GM12878 (cell line): ENCODE measurements around the gene TP53RK.

Source experiments
- CTCF ChIP-seq, 3 experiments: IDR thresholded peaks in 2 of 3; conservative IDR thresholded peaks in 1 of 3; 2 replicates each; pipeline ENCODE4 v1.5.1; 2011; ENCODE audit warnings: low read depth in 3 of 3, low read length in 3 of 3, mild to moderate bottlenecking in 3 of 3, control low read depth in 2 of 3, moderate library complexity in 2 of 3, inconsistent platforms in 1 of 3, mixed read lengths in 1 of 3; ENCODE audit not compliant: control insufficient read depth in 2 of 3, insufficient read depth in 1 of 3; ENCODE audit errors: extremely low read depth in 1 of 3
- ETV6 ChIP-seq, 2 experiments: fragments of 450-650 bp in 1 of 2; IDR thresholded peaks in 1 of 2; conservative IDR thresholded peaks in 1 of 2; 2 replicates each; pipeline ENCODE4 v1.6.1; 2014; ENCODE audit warnings: antibody characterized with exemption in 1 of 2, borderline replicate concordance in 1 of 2, low read depth in 1 of 2, mild to moderate bottlenecking in 1 of 2, moderate library complexity in 1 of 2
- EZH2 ChIP-seq: IDR thresholded peaks from 2 replicates; pipeline ENCODE4 v1.6.1; 2012; ENCODE audit warnings: low read depth, mild to moderate bottlenecking, control low read depth, inconsistent platforms, low read length, borderline replicate concordance; ENCODE audit not compliant: control insufficient read depth
- JUND ChIP-seq: IDR thresholded peaks from 2 replicates; pipeline ENCODE4 v1.6.1; 2012; ENCODE audit warnings: low read depth, mild to moderate bottlenecking, low read length, improper control_type of control experiment, moderate library complexity
- MEF2A ChIP-seq: IDR thresholded peaks from 2 replicates; pipeline ENCODE4 v1.6.1; 2011; ENCODE audit warnings: low read depth, mild to moderate bottlenecking, low read length, moderate library complexity; ENCODE audit not compliant: insufficient read depth
- POLR2AphosphoS5 ChIP-seq: IDR thresholded peaks from 2 replicates; pipeline ENCODE4 v1.6.1; 2011; ENCODE audit warnings: mild to moderate bottlenecking, low read length, inconsistent platforms
- REST ChIP-seq: IDR thresholded peaks from 2 replicates; pipeline ENCODE4 v1.6.1; 2012; ENCODE audit warnings: mild to moderate bottlenecking, low read depth, low read length
- RFX5 ChIP-seq: IDR thresholded peaks from 2 replicates; pipeline ENCODE4 v1.6.1; 2011; ENCODE audit warnings: low read depth, low read length, improper control_type of control experiment
- SUZ12 ChIP-seq: fragments of 200-600 bp; sonication (generic); IDR thresholded peaks from one replicate; pipeline ENCODE4 v1.6.1; 2018; ENCODE audit warnings: antibody characterized with exemption, mild to moderate bottlenecking; ENCODE audit not compliant: unreplicated experiment
- ZNF274 ChIP-seq: IDR thresholded peaks from one replicate; pipeline ENCODE4 v1.8.0; 2011; ENCODE audit not compliant: insufficient read length, insufficient read depth
- ZSCAN29 ChIP-seq: fragments of 450-650 bp; IDR thresholded peaks from 2 replicates; pipeline ENCODE4 v1.6.1; 2017; ENCODE audit warnings: mild to moderate bottlenecking, moderate library complexity
- TF ChIP-seq, protein P1 (sequence below): fragments of 450-650 bp; IDR thresholded peaks from 2 replicates; pipeline ENCODE4 v1.6.1; 2014; ENCODE audit warnings: mild to moderate bottlenecking

DNA sequence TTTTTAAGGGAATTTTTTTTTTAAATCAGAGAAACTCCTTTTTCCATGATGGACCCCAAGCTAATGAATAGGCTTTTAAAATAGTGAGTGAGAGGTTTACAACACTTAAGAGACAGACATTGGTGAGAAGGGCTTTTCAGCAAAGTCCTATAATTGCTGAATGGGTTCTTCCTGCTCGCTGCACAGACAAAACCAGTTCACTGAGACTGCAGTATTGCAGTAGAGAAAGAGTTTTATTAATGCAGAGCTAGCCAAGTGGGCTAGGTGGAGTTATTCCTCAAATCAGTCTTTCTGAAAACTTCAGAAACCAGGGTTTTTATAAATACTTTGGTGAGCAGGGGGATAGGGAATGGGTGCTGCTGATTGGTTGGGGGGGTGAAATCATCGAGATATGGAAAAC, 17.0 kb upstream of the TP53RK start:
- TF ChIP-seq CTCF (IDR thresholded peaks at IDR 0.05 in 2 of 3, conservative IDR thresholded peaks at IDR 0.05 in 1 of 3; ENCODE audit: control insufficient read depth in 2 of 3, extremely low read depth in 1 of 3, insufficient read depth in 1 of 3, low read depth in 3 of 3, low read length in 3 of 3) (no peak), EZH2 (no peak), ZNF274 (no peak), SUZ12 (no peak), POLR2AphosphoS5 (no peak), RFX5 (no peak), ZSCAN29 (no peak), ETV6 (conservative IDR thresholded peaks at IDR 0.05 in 1 of 2, IDR thresholded peaks at IDR 0.05 in 1 of 2; ENCODE audit: borderline replicate concordance in 1 of 2, low read depth in 1 of 2) (no peak), MEF2A (no peak), REST (no peak), JUND (no peak)
- TF ChIP-seq, protein P1, sequence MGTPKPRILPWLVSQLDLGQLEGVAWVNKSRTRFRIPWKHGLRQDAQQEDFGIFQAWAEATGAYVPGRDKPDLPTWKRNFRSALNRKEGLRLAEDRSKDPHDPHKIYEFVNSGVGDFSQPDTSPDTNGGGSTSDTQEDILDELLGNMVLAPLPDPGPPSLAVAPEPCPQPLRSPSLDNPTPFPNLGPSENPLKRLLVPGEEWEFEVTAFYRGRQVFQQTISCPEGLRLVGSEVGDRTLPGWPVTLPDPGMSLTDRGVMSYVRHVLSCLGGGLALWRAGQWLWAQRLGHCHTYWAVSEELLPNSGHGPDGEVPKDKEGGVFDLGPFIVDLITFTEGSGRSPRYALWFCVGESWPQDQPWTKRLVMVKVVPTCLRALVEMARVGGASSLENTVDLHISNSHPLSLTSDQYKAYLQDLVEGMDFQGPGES = no peak
